ENCODE measurements around the gene PDIA5.

PDIA5 gene

GRCh38 chr3:123129092-123129491 is 62.3 kb downstream of the PDIA5 start:
- TF ChIP-seq CTCF (IDR thresholded peaks at IDR 0.05; ENCODE audit: extremely low read depth, missing control alignments), result no peak
- DNase-seq (ENCODE audit: low spot score), result no peak

GRCh38 chr3:123129532-123129931 is 62.7 kb downstream of the PDIA5 start:
- no peak for DNase-seq (ENCODE audit: low spot score)
- TF ChIP-seq CTCF (IDR thresholded peaks at IDR 0.05; ENCODE audit: extremely low read depth, missing control alignments), result no peak

GRCh38 chr3:123130079-123130750 is 63.4 kb downstream of the PDIA5 start:
- TF ChIP-seq CTCF (IDR thresholded peaks at IDR 0.05; ENCODE audit: extremely low read depth, missing control alignments), result no peak
- DNase-seq (ENCODE audit: low spot score), result no peak

- DNase-seq (ENCODE audit: low spot score), result no peak
These were observed 67.8 kb downstream of the PDIA5 start for GRCh38 chr3:123134671-123135070.

GRCh38 chr3:123137001-123137400 is 70.2 kb downstream of the PDIA5 start:
- TF ChIP-seq CTCF (IDR thresholded peaks at IDR 0.05; ENCODE audit: extremely low read depth, missing control alignments), result no peak

More at GRCh38 chr3:123134671-123135070, 67.8 kb downstream of the PDIA5 start:
- TF ChIP-seq CTCF (IDR thresholded peaks at IDR 0.05; ENCODE audit: extremely low read depth, missing control alignments), result no peak

GRCh38 chr3:123138839-123139444 is 72.1 kb downstream of the PDIA5 start:
- DNase-seq (ENCODE audit: low spot score), result no peak
- no peak for TF ChIP-seq CTCF (IDR thresholded peaks at IDR 0.05; ENCODE audit: extremely low read depth, missing control alignments)

More at GRCh38 chr3:123137001-123137400, 70.2 kb downstream of the PDIA5 start:
- DNase-seq (ENCODE audit: low spot score), result no peak

GRCh38 chr3:123139522-123139921 is 72.7 kb downstream of the PDIA5 start:
- no peak for TF ChIP-seq CTCF (IDR thresholded peaks at IDR 0.05; ENCODE audit: extremely low read depth, missing control alignments)
- no peak for DNase-seq (ENCODE audit: low spot score)

Data from GM20000 (cell line).